Coronary artery (tissue), 2 donors: ENCODE results near the gene SRP68.
"Not testable (repeated sequence)": the region's sequence is repeated elsewhere in the genome, so short reads cannot be mapped to it uniquely, and the experiment has no call there.

ENCODE experiments used
- DNase-seq: peaks from one replicate; pipeline ENCODE4 v3.0.0-alpha.2; 2017; ENCODE audit warnings: low spot score
- H3K27ac ChIP-seq, 2 donors: fragments of 200-600 bp; sonication (generic); one replicate each; pipeline ENCODE4 v1.5.1; 2016 to 2019
- H3K4me3 ChIP-seq: fragments of 200-600 bp; sonication (generic); 2 replicates; pipeline ENCODE4 v1.5.1; 2016; ENCODE audit warnings: mild to moderate bottlenecking, moderate library complexity
- CTCF ChIP-seq: fragments of 200-600 bp; sonication (generic); IDR thresholded peaks from one replicate; pipeline ENCODE4 v1.5.1; 2019; ENCODE audit warnings: antibody characterized with exemption

Gene SRP68

DNA sequence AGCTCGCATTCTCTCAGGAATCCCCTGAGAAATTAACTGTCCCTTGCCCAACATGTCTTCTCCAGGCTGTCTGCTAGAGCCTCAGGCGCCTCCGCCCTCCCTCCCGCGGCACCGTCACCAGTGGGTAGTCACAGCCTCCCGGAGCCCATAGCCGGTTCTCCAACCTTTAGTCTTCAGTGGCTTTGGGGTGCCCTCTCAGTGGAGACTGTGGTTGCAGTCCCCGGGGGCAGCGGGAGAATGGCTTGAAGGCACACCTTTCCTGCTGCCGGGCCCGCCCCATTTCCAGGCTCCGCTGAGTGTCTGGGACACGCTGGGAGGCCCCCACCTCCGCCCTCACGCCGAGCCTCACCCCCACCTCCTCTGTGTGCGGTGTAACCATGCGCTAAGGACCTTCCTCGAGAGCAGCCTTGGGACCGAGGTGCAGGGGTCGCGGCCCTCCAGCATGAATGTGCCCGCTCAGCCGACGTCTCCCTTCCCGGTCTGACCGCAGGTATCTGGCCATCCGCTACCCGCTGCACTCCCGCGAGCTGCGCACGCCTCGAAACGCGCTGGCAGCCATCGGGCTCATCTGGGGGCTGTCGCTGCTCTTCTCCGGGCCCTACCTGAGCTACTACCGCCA, 3.9 kb upstream of the SRP68 start:
- no peak for DNase-seq
- no peak overlapping the region for H3K27ac ChIP-seq
- H3K4me3 ChIP-seq = peak overlapping the region; percentile 41
- TF ChIP-seq CTCF = no peak

DNA sequence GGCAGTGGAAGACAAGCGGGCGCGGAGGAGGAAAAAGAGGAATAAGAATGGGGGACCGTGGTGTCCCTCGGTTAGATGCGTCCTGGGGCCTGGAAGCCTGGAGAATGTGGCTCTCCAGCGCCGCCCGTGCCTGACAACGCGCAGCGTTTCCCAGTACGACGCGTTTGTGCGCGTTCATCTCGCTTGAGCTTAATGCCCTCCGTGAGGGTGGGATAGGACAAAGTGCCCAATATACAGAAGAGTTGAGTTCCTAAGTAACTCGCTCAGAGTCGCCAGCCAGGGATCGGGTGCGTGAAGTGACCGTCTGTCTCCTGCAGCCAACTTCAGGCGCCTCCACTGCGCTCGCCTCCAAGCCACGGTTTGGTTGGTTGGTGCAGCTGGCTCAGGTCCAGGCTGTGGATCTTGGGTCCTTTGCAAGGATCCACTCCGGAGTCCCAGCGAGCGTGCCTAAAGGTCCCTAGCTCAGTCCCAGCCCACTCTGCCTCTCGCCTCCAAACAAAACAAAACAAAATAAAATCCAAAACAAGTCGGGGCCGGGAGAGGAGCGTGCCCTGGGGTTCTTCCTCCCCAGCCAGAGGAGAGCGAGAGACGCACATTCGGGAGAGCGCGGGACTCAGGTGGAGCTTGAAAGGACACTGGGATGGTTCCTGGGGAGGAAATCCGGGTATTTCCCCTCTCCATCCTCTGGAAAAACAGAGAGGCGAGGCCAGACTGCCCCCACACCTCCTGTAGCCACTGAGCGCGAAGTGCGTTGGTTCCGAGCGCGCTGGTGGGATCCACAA, 3.2 kb upstream of the SRP68 start:
- H3K4me3 ChIP-seq = peak overlapping the region; percentile 39
- DNase-seq = no peak
- no peak overlapping the region for H3K27ac ChIP-seq
- TF ChIP-seq CTCF = no peak

GRCh38 chr17:76074390-76075363, 2.4 kb upstream of the SRP68 start, which contains the start of gene GALR2:
GALR2 (plus strand) TSS chr17:76074781; CDS start chr17:76074884, 103 bp downstream.
- DNase-seq = no peak
- TF ChIP-seq CTCF = no peak
- Histone ChIP-seq H3K4me3 (peak within 1 kb of the TSS; percentile 39), H3K27ac (no peak within 1 kb of the TSS)

- Histone ChIP-seq H3K4me3 (peak overlapping the region; percentile 82), H3K27ac (peak overlapping the region; percentile 56 to 63)
- DNase-seq = no peak
- TF ChIP-seq CTCF = no peak
These were observed 678 bp downstream of the SRP68 start for GRCh38 chr17:76071531-76072147.

GRCh38 chr17:76065775-76066174, 6.5 kb downstream of the SRP68 start:
- Histone ChIP-seq H3K27ac (no peak overlapping the region), H3K4me3 (no peak overlapping the region)
- no peak for TF ChIP-seq CTCF
- DNase-seq = no peak

GRCh38 chr17:76063875-76064546, 8.3 kb downstream of the SRP68 start:
- Histone ChIP-seq H3K27ac (no peak overlapping the region), H3K4me3 (no peak overlapping the region)
- DNase-seq = no peak
- no peak for TF ChIP-seq CTCF

- not testable (repeated sequence) for H3K4me3 ChIP-seq, H3K27ac ChIP-seq, DNase-seq
These were observed 14.1 kb downstream of the SRP68 start for GRCh38 chr17:76058264-76058663.
